Measurements from ENCODE around the gene TRAPPC10. TPM values are rescaled to one million over a fixed set of nuclear protein-coding genes. Genes with fewer than 3 reads are reported as not detected.
A peak's percentile ranks its signal among the peaks of the same experiment; 100 is the strongest.

The TRAPPC10 gene
- total RNA-seq, 1 experiment from 2014 or later, result 31.5 TPM

GRCh38 chr21:43974791-43975468, 37.2 kb upstream of the TRAPPC10 start:
- no peaks in the 10 kb centered on the region for H3K36me3 ChIP-seq (ENCODE audit: control insufficient read depth in 1 of 2, insufficient read depth in 2 of 2, low read length in 2 of 2)
- no peaks in the 10 kb centered on the region for H3K79me2 ChIP-seq (ENCODE audit: insufficient read depth, low read length)
- intact Hi-C loops (cut with micrococcal nuclease), result loop anchor here (1.0 kb wide), 1 partner anchor 165 kb away; no protein-coding TSS in a partner anchor
- H4K20me1 ChIP-seq (ENCODE audit: insufficient read depth), result no peaks in the 10 kb centered on the region
- H3K27ac ChIP-seq (ENCODE audit: low read depth, low read length), result no peak overlapping the region; the same call in 1 of the 2 replicates
- ChIA-PET CTCF (interaction anchor here (0.6 to 1.3 kb wide), 7 partner anchors 11 to 166 kb away, joined by 3 to 7 read pairs (median 5); no protein-coding TSS in a partner anchor), POLR2A (no interaction called here), RAD21 (ENCODE audit: low non-redundant PET in 1 of 2, low total read pairs in 2 of 2, uncharacterized antibody in 2 of 2, unreplicated experiment in 2 of 2) (interaction anchor here in 1 of 2 experiments (1.0 kb wide), 1 partner anchor 164 kb away, joined by 3 read pairs; no protein-coding TSS in a partner anchor)
- no peak overlapping the region for H3K9ac ChIP-seq (ENCODE audit: low read length)
- H2AFZ ChIP-seq (ENCODE audit: low read depth, low read length, poor library complexity, severe bottlenecking), result no peak overlapping the region
- ATAC-seq (peak; percentile 37), DNase-seq (ENCODE audit: low read depth, low spot score) (no peak)
- TF ChIP-seq YY1 (IDR thresholded peaks at IDR 0.05; ENCODE audit: extremely low read depth, insufficient replicate concordance, low read depth, low read length), result no peak
- TF ChIP-seq EZH2 (IDR thresholded peaks at IDR 0.05), result no peak
- no peak for TF ChIP-seq CEBPB (IDR thresholded peaks at IDR 0.05; ENCODE audit: low read depth)
- TF ChIP-seq ATF3 (IDR thresholded peaks at IDR 0.05), result no peak
- no peak for TF ChIP-seq JUND (IDR thresholded peaks at IDR 0.05)
- TF ChIP-seq CBX3 (IDR thresholded peaks at IDR 0.05; ENCODE audit: low read depth), result no peak
- TF ChIP-seq ZFX (IDR thresholded peaks at IDR 0.05), result no peak
- TF ChIP-seq CTCF (IDR thresholded peaks at IDR 0.05 in 2 of 3, conservative IDR thresholded peaks at IDR 0.05 in 1 of 3; ENCODE audit: borderline replicate concordance in 1 of 3, insufficient read depth in 1 of 3, low read depth in 2 of 3, low read length in 2 of 3), result no peak
- no peak for TF ChIP-seq ELF1 (IDR thresholded peaks at IDR 0.05; ENCODE audit: borderline replicate concordance, low read depth)
- TF ChIP-seq, protein P1, sequence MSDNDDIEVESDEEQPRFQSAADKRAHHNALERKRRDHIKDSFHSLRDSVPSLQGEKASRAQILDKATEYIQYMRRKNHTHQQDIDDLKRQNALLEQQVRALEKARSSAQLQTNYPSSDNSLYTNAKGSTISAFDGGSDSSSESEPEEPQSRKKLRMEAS (IDR thresholded peaks at IDR 0.05), result no peak
- TF ChIP-seq TCF7L2 (IDR thresholded peaks at IDR 0.05; ENCODE audit: borderline replicate concordance, extremely low read depth, insufficient read depth, insufficient read length), result no peak
- no peak for TF ChIP-seq EGR1 (IDR thresholded peaks at IDR 0.05; ENCODE audit: low read depth)
- TF ChIP-seq SP1 (IDR thresholded peaks at IDR 0.05; ENCODE audit: low read depth), result no peak
- TF ChIP-seq POLR2AphosphoS5 (IDR thresholded peaks at IDR 0.05; ENCODE audit: low read depth, low read length), result no peak
- no peak for TF ChIP-seq EZH2phosphoT487 (IDR thresholded peaks at IDR 0.05; ENCODE audit: borderline replicate concordance)
- TF ChIP-seq RAD21 (IDR thresholded peaks at IDR 0.05; ENCODE audit: low read depth), result no peak
- H3K4me2 ChIP-seq (ENCODE audit: low read length), result no peak overlapping the region
- H3K4me1 ChIP-seq (ENCODE audit: control insufficient read depth in 1 of 2, insufficient read depth in 2 of 2, low read length in 2 of 2), result no peaks in the 10 kb centered on the region; a peak in 1 of 4 replicates
- H3K9me2 ChIP-seq (ENCODE audit: insufficient read depth), result no peaks in the 10 kb centered on the region
- no peak overlapping the region for H3K4me3 ChIP-seq (replicated peaks in 1 of 2; ENCODE audit: low read depth in 1 of 2, low read length in 2 of 2)
- H3K9me3 ChIP-seq (ENCODE audit: control insufficient read depth in 1 of 2, insufficient read depth in 1 of 2, low read depth in 1 of 2, low read length in 2 of 2), result no peaks in the 10 kb centered on the region
- no TSS peak for BruUV-seq (replicated peaks)
- H3K27me3 ChIP-seq (ENCODE audit: insufficient read depth, low read length), result no peaks in the 10 kb centered on the region
